HCT116 (cell line): ENCODE measurements around the gene OST4. TPM values are rescaled to one million over a fixed set of nuclear protein-coding genes. Genes with fewer than 3 reads are reported as not detected.

Experiments
- ATAC-seq: fragments of 200-7000 bp; cut with Tn5 transposase; 2 replicates; pipeline ENCODE4 v1.9.1; 2020; ENCODE audit warnings: mild to moderate bottlenecking, moderate library complexity
- BruUV-seq: library from RNA; stranded (reverse); fragments of 400-500 nt; replicated peaks from 2 replicates; lab custom pipeline; 2021; lab: Mats Ljungman, UMichigan
- CTCF ChIA-PET: fragments of 300-600 bp; sonication (Branson Sonifier 250); formaldehyde crosslinking; loops from one replicate; lab custom pipeline; 2021; ENCODE audit warnings: antibody characterized with exemption; lab: Charles Lee
- POLR2A ChIA-PET: fragments of 300-600, 350-600 bp; sonication (Branson Sonifier 250); formaldehyde crosslinking; loops from one replicate; lab custom pipeline; 2021; ENCODE audit warnings: antibody characterized with exemption; lab: Charles Lee
- RAD21 ChIA-PET, 2 experiments: fragments of 300-600 bp; sonication (Branson Sonifier 250); formaldehyde crosslinking; loops; one replicate each; lab custom pipeline; 2023; ENCODE audit warnings: low total read pairs in 2 of 2; ENCODE audit not compliant: uncharacterized antibody in 2 of 2, unreplicated experiment in 2 of 2, low non-redundant PET in 1 of 2; lab: Charles Lee
- DNase-seq: peaks from one replicate; pipeline ENCODE4 v3.0.0-alpha.2; 2010; ENCODE audit warnings: low read depth, low spot score
- H2AFZ ChIP-seq: fragments of 200-600 bp; shearing (Covaris generic), sonication (generic); 2 replicates; pipeline ENCODE4 v1.6.1; 2017; ENCODE audit warnings: low read depth, mixed run types, mixed read lengths, antibody characterized with exemption, low read length; ENCODE audit not compliant: poor library complexity, severe bottlenecking
- H3K27ac ChIP-seq: 2 replicates; pipeline ENCODE4 v1.5.1; 2012; ENCODE audit warnings: low read depth, low read length
- H3K27me3 ChIP-seq: fragments of 200-600 bp; sonication (generic); 2 replicates; pipeline ENCODE4 v1.6.1; 2016; ENCODE audit warnings: mixed run types, low read length, mixed read lengths; ENCODE audit not compliant: insufficient read depth
- H3K36me3 ChIP-seq, 2 experiments: fragments of 200-500 bp in 1 of 2; fragments of 200-600 bp in 1 of 2; sonication (Bioruptor generic) in 1 of 2; sonication (generic) in 1 of 2; 2 replicates each; pipeline versions ENCODE4 v1.5.1 to v1.6.1; 2014 to 2016; ENCODE audit warnings: low read length in 2 of 2, inconsistent platforms in 1 of 2, mixed read lengths in 1 of 2, mixed run types in 1 of 2; ENCODE audit not compliant: insufficient read depth in 2 of 2, control insufficient read depth in 1 of 2
- H3K4me1 ChIP-seq, 2 experiments: fragments of 200-600 bp in 1 of 2; sonication (generic) in 1 of 2; 2 replicates each; pipeline versions ENCODE4 v1.5.1 to v1.6.1; 2012 to 2017; ENCODE audit warnings: low read length in 2 of 2, inconsistent platforms in 1 of 2, mild to moderate bottlenecking in 1 of 2, mixed read lengths in 1 of 2, mixed run types in 1 of 2, moderate library complexity in 1 of 2; ENCODE audit not compliant: insufficient read depth in 2 of 2, control insufficient read depth in 1 of 2
- H3K4me2 ChIP-seq: fragments of 200-600 bp; sonication (generic); 2 replicates; pipeline ENCODE4 v1.6.1; 2017; ENCODE audit warnings: mixed run types, low read length, mixed read lengths
- H3K4me3 ChIP-seq, 2 experiments: fragments of 200-600 bp in 1 of 2; sonication (generic) in 1 of 2; replicated peaks in 1 of 2; 2 replicates each; pipeline ENCODE4 v1.5.1; 2011 to 2016; ENCODE audit warnings: low read length in 2 of 2, control low read depth in 1 of 2, low read depth in 1 of 2, mild to moderate bottlenecking in 1 of 2, mixed read lengths in 1 of 2, mixed run types in 1 of 2
- H3K79me2 ChIP-seq: fragments of 200-600 bp; sonication (generic); 2 replicates; pipeline ENCODE4 v1.6.1; 2017; ENCODE audit warnings: mild to moderate bottlenecking, mixed run types, low read length, moderate library complexity, mixed read lengths; ENCODE audit not compliant: insufficient read depth
- H3K9ac ChIP-seq: fragments of 200-600 bp; sonication (generic); 2 replicates; pipeline ENCODE4 v1.6.1; 2016; ENCODE audit warnings: low read length, mixed read lengths
- H3K9me2 ChIP-seq: fragments of 200-600 bp; sonication (generic), shearing (Covaris generic); 2 replicates; pipeline ENCODE4 v1.6.1; 2017; ENCODE audit warnings: mixed run types, mild to moderate bottlenecking, moderate library complexity; ENCODE audit not compliant: insufficient read depth
- H3K9me3 ChIP-seq, 2 experiments: fragments of 200-500 bp in 1 of 2; fragments of 200-600 bp in 1 of 2; sonication (Bioruptor generic) in 1 of 2; sonication (generic) in 1 of 2; 2 replicates each; pipeline ENCODE4 v1.6.1; 2014 to 2017; ENCODE audit warnings: low read length in 2 of 2, mixed read lengths in 2 of 2, inconsistent platforms in 1 of 2, low read depth in 1 of 2, mild to moderate bottlenecking in 1 of 2, mixed run types in 1 of 2, moderate library complexity in 1 of 2; ENCODE audit not compliant: control insufficient read depth in 1 of 2, insufficient read depth in 1 of 2
- H4K20me1 ChIP-seq: fragments of 200-600 bp; sonication (generic), shearing (Covaris generic); 2 replicates; pipeline ENCODE4 v1.6.1; 2017; ENCODE audit warnings: mixed run types, mild to moderate bottlenecking, moderate library complexity; ENCODE audit not compliant: insufficient read depth
- CBX3 ChIP-seq: IDR thresholded peaks from 2 replicates; pipeline ENCODE4 v1.6.1; 2012; ENCODE audit warnings: low read depth
- CEBPB ChIP-seq: IDR thresholded peaks from 2 replicates; pipeline ENCODE4 v1.6.1; 2012; ENCODE audit warnings: low read depth
- EGR1 ChIP-seq: IDR thresholded peaks from 2 replicates; pipeline ENCODE4 v1.6.1; 2012; ENCODE audit warnings: low read depth
- ELF1 ChIP-seq: IDR thresholded peaks from 2 replicates; pipeline ENCODE4 v1.6.1; 2012; ENCODE audit warnings: low read depth, borderline replicate concordance
- EZH2 ChIP-seq: fragments of 200-600 bp; sonication (generic); IDR thresholded peaks from 2 replicates; pipeline ENCODE4 v1.6.1; 2017; ENCODE audit warnings: antibody characterized with exemption, mixed run types
- EZH2phosphoT487 ChIP-seq: fragments of 200-600 bp; IDR thresholded peaks from 2 replicates; pipeline ENCODE4 v1.6.1; 2018; ENCODE audit warnings: antibody characterized with exemption, borderline replicate concordance
- FOSL1 ChIP-seq: IDR thresholded peaks from 2 replicates; pipeline ENCODE4 v1.6.1; 2012; ENCODE audit warnings: low read depth
- JUND ChIP-seq: IDR thresholded peaks from 2 replicates; pipeline ENCODE4 v1.6.1; 2012
- POLR2A ChIP-seq: IDR thresholded peaks from 2 replicates; pipeline ENCODE4 v1.7.0; 2011; ENCODE audit warnings: borderline replicate concordance; ENCODE audit not compliant: insufficient read depth, insufficient read length; ENCODE audit errors: extremely low read depth
- POLR2AphosphoS5 ChIP-seq: IDR thresholded peaks from 2 replicates; pipeline ENCODE4 v1.6.1; 2011; ENCODE audit warnings: mild to moderate bottlenecking, low read depth, low read length, moderate library complexity
- SIN3A ChIP-seq: IDR thresholded peaks from 2 replicates; pipeline ENCODE4 v1.6.1; 2012; ENCODE audit warnings: low read depth
- SP1 ChIP-seq: IDR thresholded peaks from 2 replicates; pipeline ENCODE4 v1.6.1; 2012; ENCODE audit warnings: low read depth
- SRF ChIP-seq: IDR thresholded peaks from 2 replicates; pipeline ENCODE4 v1.6.1; 2012; ENCODE audit warnings: low read depth
- TCF7L2 ChIP-seq: IDR thresholded peaks from 2 replicates; pipeline ENCODE4 v1.7.0; 2011; ENCODE audit warnings: borderline replicate concordance, inconsistent platforms; ENCODE audit not compliant: insufficient read depth, insufficient read length; ENCODE audit errors: extremely low read depth
- ZFX ChIP-seq: fragments of 450-650 bp; IDR thresholded peaks from 2 replicates; pipeline ENCODE4 v1.6.1; 2017
- ZNF274 ChIP-seq: fragments of 200-500 bp; sonication (Bioruptor generic); IDR thresholded peaks from 2 replicates; pipeline ENCODE4 v1.6.1; 2014; ENCODE audit warnings: mild to moderate bottlenecking, low read depth, low read length, inconsistent platforms
- intact Hi-C: fragments of 100-400 bp; cut with micrococcal nuclease; formaldehyde crosslinking; loops from 2 replicates; pipeline ENCODE4 v1.10.0; 2022
- total RNA-seq: library from RNA; stranded (reverse); gene quantifications from one replicate; pipeline ENCODE4 v1.2.1, GENCODE V29; 2021; ENCODE audit not compliant: unreplicated experiment
- TF ChIP-seq, protein P1 (sequence below): IDR thresholded peaks from 2 replicates; pipeline ENCODE4 v1.6.1; 2012
- TF ChIP-seq, protein P2 (sequence below): IDR thresholded peaks from 2 replicates; pipeline ENCODE4 v1.6.1; 2012
- TF ChIP-seq, protein P3 (sequence below): IDR thresholded peaks from 2 replicates; pipeline ENCODE4 v1.6.1; 2011; ENCODE audit warnings: mild to moderate bottlenecking, low read length, moderate library complexity; ENCODE audit not compliant: insufficient replicate concordance; ENCODE audit errors: extremely low read depth
- TF ChIP-seq, protein P4 (sequence below), 3 experiments: fragments of 200-600 bp in 1 of 3; sonication (generic) in 1 of 3; IDR thresholded peaks in 2 of 3; conservative IDR thresholded peaks in 1 of 3; 2 replicates each; pipeline ENCODE4 v1.5.1; 2012 to 2017; ENCODE audit warnings: low read depth in 2 of 3, low read length in 2 of 3, antibody characterized with exemption in 1 of 3, borderline replicate concordance in 1 of 3, control low read depth in 1 of 3, mild to moderate bottlenecking in 1 of 3, mixed read lengths in 1 of 3, mixed run types in 1 of 3, moderate library complexity in 1 of 3; ENCODE audit not compliant: insufficient read depth in 1 of 3

Gene OST4
- total RNA-seq, 1 experiment from 2014 or later: 187 TPM

DNA sequence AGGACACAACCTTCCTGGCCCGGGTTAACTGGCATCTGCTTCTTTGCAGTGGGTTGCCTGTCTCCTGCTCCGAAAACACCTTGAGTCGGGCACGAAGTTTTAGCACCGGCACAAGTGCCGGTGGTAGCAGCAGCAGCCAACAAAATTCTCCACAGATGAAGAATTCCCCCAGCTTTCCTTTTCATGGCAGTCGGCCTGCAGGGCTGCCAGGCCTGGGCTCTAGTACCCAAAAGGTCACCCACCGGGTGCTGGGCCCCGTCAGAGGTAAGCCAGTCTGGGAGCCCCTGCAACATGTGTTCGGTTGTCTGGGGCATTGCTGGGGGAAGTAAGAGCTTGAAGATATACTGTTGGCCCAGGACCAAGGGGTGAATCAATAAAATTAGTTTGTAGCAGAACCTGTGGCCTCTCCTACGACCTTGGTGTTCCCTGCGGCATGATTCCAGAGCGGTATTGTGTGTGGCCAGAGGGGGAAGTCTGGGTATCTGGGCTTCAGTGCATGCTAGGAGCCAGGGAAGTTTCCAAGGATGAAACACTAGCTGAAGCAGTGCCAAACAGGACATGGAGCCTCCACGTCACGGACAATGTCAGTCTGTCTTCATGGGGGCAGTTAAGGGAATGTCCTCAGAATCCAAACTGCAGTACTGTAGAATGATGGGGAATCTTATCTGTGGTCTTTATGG lies 12.2 kb downstream of the OST4 start:
- CTCF ChIA-PET: no interaction called here
- Histone ChIP-seq H3K79me2 (no peaks in the 10 kb centered on the region), H3K4me3 (no peak overlapping the region), H3K27ac (no peak overlapping the region), H3K4me1 (no peaks in the 10 kb centered on the region), H3K4me2 (no peak overlapping the region), H3K27me3 (no peaks in the 10 kb centered on the region), H2AFZ (no peak overlapping the region), H3K9me2 (no peaks in the 10 kb centered on the region), H4K20me1 (no peaks in the 10 kb centered on the region), H3K9ac (no peak overlapping the region), H3K36me3 (peaks cover 9 to 17% of the 10 kb centered on the region in 2 experiments; a peak in 2 of 4 replicates), H3K9me3 (no peaks in the 10 kb centered on the region)
- POLR2A ChIA-PET: interaction anchor here (1.1 kb wide), 1 partner anchor 9 kb away, joined by 3 read pairs; no protein-coding TSS in a partner anchor
- RAD21 ChIA-PET: no interaction called here
- DNase-seq: no peak
- intact Hi-C loops: no loop called here
- TF ChIP-seq EZH2 (no peak), TCF7L2 (no peak), SRF (no peak), CEBPB (no peak), POLR2A (no peak), JUND (no peak), EZH2phosphoT487 (no peak), ZNF274 (no peak), ZFX (no peak), SP1 (no peak), FOSL1 (no peak), SIN3A (no peak), POLR2AphosphoS5 (no peak), ELF1 (no peak), EGR1 (no peak), CBX3 (no peak)
- TF ChIP-seq, protein P1, sequence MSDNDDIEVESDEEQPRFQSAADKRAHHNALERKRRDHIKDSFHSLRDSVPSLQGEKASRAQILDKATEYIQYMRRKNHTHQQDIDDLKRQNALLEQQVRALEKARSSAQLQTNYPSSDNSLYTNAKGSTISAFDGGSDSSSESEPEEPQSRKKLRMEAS: no peak
- TF ChIP-seq, protein P2, sequence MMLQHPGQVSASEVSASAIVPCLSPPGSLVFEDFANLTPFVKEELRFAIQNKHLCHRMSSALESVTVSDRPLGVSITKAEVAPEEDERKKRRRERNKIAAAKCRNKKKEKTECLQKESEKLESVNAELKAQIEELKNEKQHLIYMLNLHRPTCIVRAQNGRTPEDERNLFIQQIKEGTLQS: no peak
- TF ChIP-seq, protein P3, sequence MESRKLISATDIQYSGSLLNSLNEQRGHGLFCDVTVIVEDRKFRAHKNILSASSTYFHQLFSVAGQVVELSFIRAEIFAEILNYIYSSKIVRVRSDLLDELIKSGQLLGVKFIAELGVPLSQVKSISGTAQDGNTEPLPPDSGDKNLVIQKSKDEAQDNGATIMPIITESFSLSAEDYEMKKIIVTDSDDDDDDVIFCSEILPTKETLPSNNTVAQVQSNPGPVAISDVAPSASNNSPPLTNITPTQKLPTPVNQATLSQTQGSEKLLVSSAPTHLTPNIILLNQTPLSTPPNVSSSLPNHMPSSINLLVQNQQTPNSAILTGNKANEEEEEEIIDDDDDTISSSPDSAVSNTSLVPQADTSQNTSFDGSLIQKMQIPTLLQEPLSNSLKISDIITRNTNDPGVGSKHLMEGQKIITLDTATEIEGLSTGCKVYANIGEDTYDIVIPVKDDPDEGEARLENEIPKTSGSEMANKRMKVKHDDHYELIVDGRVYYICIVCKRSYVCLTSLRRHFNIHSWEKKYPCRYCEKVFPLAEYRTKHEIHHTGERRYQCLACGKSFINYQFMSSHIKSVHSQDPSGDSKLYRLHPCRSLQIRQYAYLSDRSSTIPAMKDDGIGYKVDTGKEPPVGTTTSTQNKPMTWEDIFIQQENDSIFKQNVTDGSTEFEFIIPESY: no peak
- TF ChIP-seq, protein P4, sequence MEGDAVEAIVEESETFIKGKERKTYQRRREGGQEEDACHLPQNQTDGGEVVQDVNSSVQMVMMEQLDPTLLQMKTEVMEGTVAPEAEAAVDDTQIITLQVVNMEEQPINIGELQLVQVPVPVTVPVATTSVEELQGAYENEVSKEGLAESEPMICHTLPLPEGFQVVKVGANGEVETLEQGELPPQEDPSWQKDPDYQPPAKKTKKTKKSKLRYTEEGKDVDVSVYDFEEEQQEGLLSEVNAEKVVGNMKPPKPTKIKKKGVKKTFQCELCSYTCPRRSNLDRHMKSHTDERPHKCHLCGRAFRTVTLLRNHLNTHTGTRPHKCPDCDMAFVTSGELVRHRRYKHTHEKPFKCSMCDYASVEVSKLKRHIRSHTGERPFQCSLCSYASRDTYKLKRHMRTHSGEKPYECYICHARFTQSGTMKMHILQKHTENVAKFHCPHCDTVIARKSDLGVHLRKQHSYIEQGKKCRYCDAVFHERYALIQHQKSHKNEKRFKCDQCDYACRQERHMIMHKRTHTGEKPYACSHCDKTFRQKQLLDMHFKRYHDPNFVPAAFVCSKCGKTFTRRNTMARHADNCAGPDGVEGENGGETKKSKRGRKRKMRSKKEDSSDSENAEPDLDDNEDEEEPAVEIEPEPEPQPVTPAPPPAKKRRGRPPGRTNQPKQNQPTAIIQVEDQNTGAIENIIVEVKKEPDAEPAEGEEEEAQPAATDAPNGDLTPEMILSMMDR (IDR thresholded peaks at IDR 0.05 in 2 of 3, conservative IDR thresholded peaks at IDR 0.05 in 1 of 3; ENCODE audit: borderline replicate concordance in 1 of 3, insufficient read depth in 1 of 3, low read depth in 2 of 3, low read length in 2 of 3): no peak
- no peak for ATAC-seq
- BruUV-seq: no TSS peak
